ENCODE data around the gene KDM5B. TPM values are rescaled to one million over a fixed set of nuclear protein-coding genes. Genes with fewer than 3 reads are reported as not detected.

KDM5B gene
- total RNA-seq, 1 experiment from 2014 or later: 83.6 TPM

- intact Hi-C loops (cut with micrococcal nuclease; ENCODE audit: unreplicated experiment): no loop called here
- no TSS peak for BruUV-seq (replicated peaks)
- POLR2A ChIA-PET: no interaction called here
Measured at GRCh38 chr1:202815120-202815519, 6.9 kb upstream of the KDM5B start.

More at GRCh38 chr1:202815120-202815519, 6.9 kb upstream of the KDM5B start:
- ATAC-seq (no peak), DNase-seq (ENCODE audit: low read depth, low spot score) (no peak)
- TF ChIP-seq SIN3A (IDR thresholded peaks at IDR 0.05; ENCODE audit: borderline replicate concordance, insufficient read depth, low read depth, low read length) (no peak), TCF7L2 (IDR thresholded peaks at IDR 0.05; ENCODE audit: low read depth, low read length) (no peak), CTCF (IDR thresholded peaks at IDR 0.05) (no peak), POLR2AphosphoS5 (IDR thresholded peaks at IDR 0.05; ENCODE audit: low read depth, low read length) (no peak), REST (IDR thresholded peaks at IDR 0.05; ENCODE audit: insufficient read depth in 1 of 2, low read depth in 2 of 2, low read length in 1 of 2) (no peak)
- H3K27me3 ChIP-seq (ENCODE audit: control insufficient read depth, insufficient read depth, low read length): no peaks in the 10 kb centered on the region
- CTCF ChIA-PET: interaction anchor here (0.9 kb wide), 1 partner anchor 179 kb away, joined by 3 read pairs; no protein-coding TSS in a partner anchor
- peaks cover 1% of the 10 kb centered on the region for H3K4me1 ChIP-seq (ENCODE audit: control insufficient read depth, insufficient read depth, low read length)
- H3K9me3 ChIP-seq (ENCODE audit: control insufficient read depth, insufficient read depth, low read depth, low read length): no peaks in the 10 kb centered on the region
- no peak overlapping the region for H3K27ac ChIP-seq (ENCODE audit: low read length)
- H3K36me3 ChIP-seq (ENCODE audit: control insufficient read depth, insufficient read depth, low read length): no peaks in the 10 kb centered on the region
- in situ Hi-C loops (cut with HindIII; ENCODE audit: low pct_unique_long_range_greater_than_20kb, low sequenced_read_pairs): no loop called here
- no peak overlapping the region for H3K4me3 ChIP-seq (ENCODE audit: low read depth in 2 of 2, low read length in 2 of 2)

Measured in Panc1 (cell line).